ENCODE results near the gene CYFIP2. TPM values are rescaled to one million over a fixed set of nuclear protein-coding genes. Genes with fewer than 3 reads are reported as not detected.

CYFIP2 gene
- total RNA-seq, 1 donor from 2014 or later: 28.2 TPM

- intact Hi-C loops (cut with micrococcal nuclease): no loop called here
- no peak for TF ChIP-seq CTCF (IDR thresholded peaks at IDR 0.05; ENCODE audit: borderline replicate concordance)
- H3K27me3 ChIP-seq (ENCODE audit: low read depth): no peaks in the 10 kb centered on the region
These were observed 168.2 kb downstream of the CYFIP2 start for GRCh38 chr5:157434096-157434495.

GRCh38 chr5:157443041-157443549 is 177.2 kb downstream of the CYFIP2 start:
- H3K27me3 ChIP-seq (ENCODE audit: low read depth): no peaks in the 10 kb centered on the region
- no peak for TF ChIP-seq CTCF (IDR thresholded peaks at IDR 0.05; ENCODE audit: borderline replicate concordance)
- no peak overlapping the region for H3K27ac ChIP-seq (replicated peaks)
- no peak for DNase-seq
- no peaks in the 10 kb centered on the region for H3K4me1 ChIP-seq
- no peak overlapping the region for H3K4me3 ChIP-seq
- intact Hi-C loops (cut with micrococcal nuclease): no loop called here
- H3K36me3 ChIP-seq: no peaks in the 10 kb centered on the region
- no peaks in the 10 kb centered on the region for H3K9me3 ChIP-seq (replicated peaks)

More at GRCh38 chr5:157434096-157434495, 168.2 kb downstream of the CYFIP2 start:
- DNase-seq: no peak
- Histone ChIP-seq H3K4me1 (peaks cover 4% of the 10 kb centered on the region), H3K27ac (replicated peaks) (no peak overlapping the region), H3K4me3 (no peak overlapping the region), H3K36me3 (no peaks in the 10 kb centered on the region), H3K9me3 (replicated peaks) (peaks cover 6% of the 10 kb centered on the region)

DNA sequence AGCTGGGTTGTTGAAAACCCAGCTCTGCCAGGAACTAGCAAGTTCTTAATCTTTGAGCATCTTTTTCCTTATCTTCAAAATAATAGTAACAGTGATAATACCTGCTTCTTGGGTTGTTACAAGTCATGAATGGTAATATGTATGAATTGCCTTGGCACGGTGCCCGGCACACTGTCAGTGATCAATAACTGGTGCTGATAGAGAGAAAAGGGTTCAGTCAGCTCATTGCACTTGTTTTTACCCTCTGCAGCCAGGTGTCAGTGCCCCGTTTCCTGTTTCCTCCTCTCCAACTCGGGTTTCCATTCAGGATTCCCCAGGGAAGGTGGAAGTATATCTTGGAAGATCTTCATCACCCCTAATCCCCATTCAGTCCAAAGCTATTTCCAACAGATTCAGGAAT is 178.3 kb downstream of the CYFIP2 start:
- Histone ChIP-seq H3K27me3 (ENCODE audit: low read depth) (no peaks in the 10 kb centered on the region), H3K27ac (replicated peaks) (no peak overlapping the region), H3K4me3 (no peak overlapping the region), H3K9me3 (replicated peaks) (no peaks in the 10 kb centered on the region), H3K36me3 (no peaks in the 10 kb centered on the region), H3K4me1 (peaks cover 7% of the 10 kb centered on the region)
- TF ChIP-seq CTCF (IDR thresholded peaks at IDR 0.05; ENCODE audit: borderline replicate concordance): no peak
- no peak for DNase-seq
- intact Hi-C loops (cut with micrococcal nuclease): no loop called here

Other genes with a start within 250 kb of the CYFIP2 start
- gene HAVCR1, start 207.0 kb upstream of the CYFIP2 start, total RNA-seq: not detected
- 3.1 TPM for gene HAVCR2, start 157.1 kb upstream of the CYFIP2 start, total RNA-seq
- gene MED7, start 123.3 kb upstream of the CYFIP2 start, total RNA-seq: 10.3 TPM
- not detected for gene GARIN3, start 99.9 kb upstream of the CYFIP2 start, total RNA-seq
- gene ITK, start 85.3 kb upstream of the CYFIP2 start, total RNA-seq: 0.36 TPM
- not detected for gene NIPAL4, start 194.1 kb downstream of the CYFIP2 start, total RNA-seq